ENCODE measurements around the gene USP48. TPM values are rescaled to one million over a fixed set of nuclear protein-coding genes. Genes with fewer than 3 reads are reported as not detected.

USP48 gene
- total RNA-seq, 1 donor from 2014 or later = 28.4 TPM

GRCh38 chr1:21657456-21658190 lies 125.3 kb downstream of the USP48 start:
- DNase-seq (ENCODE audit: low read depth) = no peak

- no peak for DNase-seq (ENCODE audit: low read depth)
Measured at GRCh38 chr1:21655748-21656147, 127.2 kb downstream of the USP48 start.

GRCh38 chr1:21655259-21655658 lies 127.7 kb downstream of the USP48 start:
- DNase-seq (ENCODE audit: low read depth) = no peak

GRCh38 chr1:21654209-21654608 lies 128.7 kb downstream of the USP48 start:
- DNase-seq (ENCODE audit: low read depth) = no peak

GRCh38 chr1:21653744-21654100 lies 129.2 kb downstream of the USP48 start:
- DNase-seq (ENCODE audit: low read depth) = no peak

- DNase-seq (ENCODE audit: low read depth) = no peak
Measured at GRCh38 chr1:21652937-21653743, 129.8 kb downstream of the USP48 start.

GRCh38 chr1:21652101-21652936 lies 130.6 kb downstream of the USP48 start:
- DNase-seq (ENCODE audit: low read depth) = no peak

GRCh38 chr1:21651214-21652042 lies 131.5 kb downstream of the USP48 start:
- DNase-seq (ENCODE audit: low read depth) = no peak

GRCh38 chr1:21650400-21650799 lies 132.5 kb downstream of the USP48 start:
- no peak for DNase-seq (ENCODE audit: low read depth)

GRCh38 chr1:21649315-21649714 lies 133.6 kb downstream of the USP48 start:
- DNase-seq (ENCODE audit: low read depth) = no peak

GRCh38 chr1:21648791-21649190 lies 134.2 kb downstream of the USP48 start:
- DNase-seq (ENCODE audit: low read depth) = no peak

- DNase-seq (ENCODE audit: low read depth) = no peak
Measured at GRCh38 chr1:21648352-21648730, 134.6 kb downstream of the USP48 start.

GRCh38 chr1:21647431-21648351 lies 135.3 kb downstream of the USP48 start:
- peak; percentile 77 for DNase-seq (ENCODE audit: low read depth)

GRCh38 chr1:21645550-21645949 lies 137.4 kb downstream of the USP48 start:
- no peak for DNase-seq (ENCODE audit: low read depth)

- DNase-seq (ENCODE audit: low read depth) = peak; percentile 8
Measured at GRCh38 chr1:21644906-21645305, 138.0 kb downstream of the USP48 start.

GRCh38 chr1:21644348-21644747 lies 138.6 kb downstream of the USP48 start:
- DNase-seq (ENCODE audit: low read depth) = no peak

- DNase-seq (ENCODE audit: low read depth) = no peak
Measured at GRCh38 chr1:21643624-21644023, 139.3 kb downstream of the USP48 start.

GRCh38 chr1:21641967-21642739 lies 140.8 kb downstream of the USP48 start:
- no peak for DNase-seq (ENCODE audit: low read depth)

- DNase-seq (ENCODE audit: low read depth) = no peak
Measured at GRCh38 chr1:21641537-21641936, 141.4 kb downstream of the USP48 start.
